Measurements from ENCODE around the gene BCAR3.

- TF ChIP-seq POLR2A (IDR thresholded peaks at IDR 0.05) (no peak), EP300 (IDR thresholded peaks at IDR 0.05) (no peak)
- TF ChIP-seq, protein P1, sequence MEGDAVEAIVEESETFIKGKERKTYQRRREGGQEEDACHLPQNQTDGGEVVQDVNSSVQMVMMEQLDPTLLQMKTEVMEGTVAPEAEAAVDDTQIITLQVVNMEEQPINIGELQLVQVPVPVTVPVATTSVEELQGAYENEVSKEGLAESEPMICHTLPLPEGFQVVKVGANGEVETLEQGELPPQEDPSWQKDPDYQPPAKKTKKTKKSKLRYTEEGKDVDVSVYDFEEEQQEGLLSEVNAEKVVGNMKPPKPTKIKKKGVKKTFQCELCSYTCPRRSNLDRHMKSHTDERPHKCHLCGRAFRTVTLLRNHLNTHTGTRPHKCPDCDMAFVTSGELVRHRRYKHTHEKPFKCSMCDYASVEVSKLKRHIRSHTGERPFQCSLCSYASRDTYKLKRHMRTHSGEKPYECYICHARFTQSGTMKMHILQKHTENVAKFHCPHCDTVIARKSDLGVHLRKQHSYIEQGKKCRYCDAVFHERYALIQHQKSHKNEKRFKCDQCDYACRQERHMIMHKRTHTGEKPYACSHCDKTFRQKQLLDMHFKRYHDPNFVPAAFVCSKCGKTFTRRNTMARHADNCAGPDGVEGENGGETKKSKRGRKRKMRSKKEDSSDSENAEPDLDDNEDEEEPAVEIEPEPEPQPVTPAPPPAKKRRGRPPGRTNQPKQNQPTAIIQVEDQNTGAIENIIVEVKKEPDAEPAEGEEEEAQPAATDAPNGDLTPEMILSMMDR (IDR thresholded peaks at IDR 0.05), result no peak
These were observed 78.5 kb downstream of the BCAR3 start for GRCh38 chr1:93603106-93603505.
